Activated T-cell treated with anti-CD3 and anti-CD28 coated beads for 24 hours (primary cell): ENCODE measurements around the gene ZFR2.

Experiments
- DNase-seq: peaks from one replicate; pipeline ENCODE4 v3.0.0-alpha.2; 2020; ENCODE audit warnings: low read depth

The ZFR2 gene

GRCh38 chr19:3873151-3873550, 4.3 kb upstream of the ZFR2 start:
- DNase-seq = no peak

- no peak for DNase-seq
These were observed 668 bp downstream of the ZFR2 start for GRCh38 chr19:3867971-3868769.

GRCh38 chr19:3866910-3867638, 1.8 kb downstream of the ZFR2 start:
- no peak for DNase-seq

- no peak for DNase-seq
These were observed 5.2 kb downstream of the ZFR2 start for GRCh38 chr19:3863648-3864047.

- no peak for DNase-seq
These were observed 5.9 kb downstream of the ZFR2 start for GRCh38 chr19:3862826-3863500.

- no peak for DNase-seq
These were observed 8.3 kb downstream of the ZFR2 start for GRCh38 chr19:3860499-3860898.

GRCh38 chr19:3857449-3858003, 11.3 kb downstream of the ZFR2 start:
- DNase-seq = no peak

- no peak for DNase-seq
These were observed 13.5 kb downstream of the ZFR2 start for GRCh38 chr19:3855320-3855719.

GRCh38 chr19:3852614-3853254, 16.1 kb downstream of the ZFR2 start:
- peak; percentile 6 for DNase-seq

GRCh38 chr19:3852177-3852511, 16.7 kb downstream of the ZFR2 start:
- no peak for DNase-seq

GRCh38 chr19:3851254-3852176, 17.3 kb downstream of the ZFR2 start:
- no peak for DNase-seq

- DNase-seq = no peak
These were observed 18.4 kb downstream of the ZFR2 start for GRCh38 chr19:3850320-3850972.

- no peak for DNase-seq
These were observed 19.1 kb downstream of the ZFR2 start for GRCh38 chr19:3849787-3850186.

- DNase-seq = peak; percentile 32
These were observed 19.7 kb downstream of the ZFR2 start for GRCh38 chr19:3849092-3849491.

GRCh38 chr19:3844596-3844995, 24.2 kb downstream of the ZFR2 start:
- no peak for DNase-seq

- DNase-seq = no peak
These were observed 25.9 kb downstream of the ZFR2 start for GRCh38 chr19:3842948-3843347.

- no peak for DNase-seq
These were observed 28.0 kb downstream of the ZFR2 start for GRCh38 chr19:3840804-3841203.

- no peak for DNase-seq
These were observed 28.9 kb downstream of the ZFR2 start for GRCh38 chr19:3839941-3840340.

GRCh38 chr19:3838661-3839060, 30.2 kb downstream of the ZFR2 start:
- DNase-seq = no peak

- no peak for DNase-seq
These were observed 30.9 kb downstream of the ZFR2 start for GRCh38 chr19:3837922-3838321.

GRCh38 chr19:3837332-3837731, 31.5 kb downstream of the ZFR2 start:
- no peak for DNase-seq
